IPS-18a (cell line): ENCODE measurements around the gene PTBP1.

Experiments
- H3K27ac ChIP-seq: one replicate; pipeline ENCODE4 v1.5.1; 2013; ENCODE audit warnings: low read length
- H3K27me3 ChIP-seq: one replicate; pipeline ENCODE4 v1.6.1; 2013; ENCODE audit warnings: mild to moderate bottlenecking, low read length; ENCODE audit not compliant: control insufficient read depth, insufficient read depth
- H3K36me3 ChIP-seq: one replicate; pipeline ENCODE4 v1.6.1; 2013; ENCODE audit warnings: low read depth, low read length; ENCODE audit not compliant: control insufficient read depth
- H3K4me1 ChIP-seq: one replicate; pipeline ENCODE4 v1.6.1; 2013; ENCODE audit warnings: low read depth, low read length; ENCODE audit not compliant: control insufficient read depth
- H3K4me3 ChIP-seq: one replicate; pipeline ENCODE4 v1.5.1; 2013; ENCODE audit warnings: low read length
- H3K9ac ChIP-seq: one replicate; pipeline ENCODE4 v1.6.1; 2013; ENCODE audit warnings: mild to moderate bottlenecking, low read length, moderate library complexity
- H3K9me3 ChIP-seq: one replicate; pipeline ENCODE4 v1.6.1; 2013; ENCODE audit warnings: low read depth, low read length; ENCODE audit not compliant: control insufficient read depth

The PTBP1 gene

DNA sequence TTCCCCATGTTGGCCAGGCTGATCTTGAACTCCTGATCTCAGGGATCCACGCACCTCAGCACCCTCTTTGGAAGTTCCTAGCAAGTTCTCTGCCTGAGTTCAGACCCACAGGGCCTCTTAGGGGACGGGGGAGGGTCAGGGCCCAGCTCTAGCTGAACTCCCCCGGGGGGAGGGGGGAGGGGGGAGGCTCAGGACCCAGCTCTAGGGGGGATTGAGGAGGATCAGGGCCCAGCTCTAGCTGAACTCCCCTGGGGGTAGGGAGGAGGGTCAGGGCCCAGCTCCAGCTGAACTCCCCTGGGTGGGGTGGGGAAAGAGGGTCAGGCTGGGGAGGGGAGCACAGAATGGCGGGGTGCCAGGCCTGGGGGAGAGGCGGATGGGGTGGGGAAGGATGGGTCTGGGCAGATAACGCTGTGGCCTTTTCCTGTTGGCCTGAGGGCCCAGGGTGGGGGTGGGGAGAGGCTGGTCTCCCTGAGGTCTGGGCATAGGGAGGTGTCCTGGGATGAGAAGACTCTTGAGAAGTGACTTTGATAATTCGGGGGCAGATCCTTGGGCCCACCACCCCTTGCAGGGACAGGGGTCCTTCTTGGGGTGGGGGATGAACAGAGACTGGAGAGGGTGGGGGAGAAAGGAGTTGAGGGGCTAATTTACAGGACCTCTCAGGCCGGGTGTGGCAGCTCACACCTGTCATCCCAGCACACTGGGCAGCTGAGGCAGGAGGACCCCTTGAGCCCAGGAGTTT lies 5.5 kb upstream of the PTBP1 start:
- Histone ChIP-seq H3K27ac (no peak overlapping the region), H3K36me3 (no peaks in the 10 kb centered on the region), H3K4me3 (no peak overlapping the region), H3K27me3 (no peaks in the 10 kb centered on the region), H3K4me1 (peaks cover 13% of the 10 kb centered on the region), H3K9me3 (no peaks in the 10 kb centered on the region), H3K9ac (no peak overlapping the region)

DNA sequence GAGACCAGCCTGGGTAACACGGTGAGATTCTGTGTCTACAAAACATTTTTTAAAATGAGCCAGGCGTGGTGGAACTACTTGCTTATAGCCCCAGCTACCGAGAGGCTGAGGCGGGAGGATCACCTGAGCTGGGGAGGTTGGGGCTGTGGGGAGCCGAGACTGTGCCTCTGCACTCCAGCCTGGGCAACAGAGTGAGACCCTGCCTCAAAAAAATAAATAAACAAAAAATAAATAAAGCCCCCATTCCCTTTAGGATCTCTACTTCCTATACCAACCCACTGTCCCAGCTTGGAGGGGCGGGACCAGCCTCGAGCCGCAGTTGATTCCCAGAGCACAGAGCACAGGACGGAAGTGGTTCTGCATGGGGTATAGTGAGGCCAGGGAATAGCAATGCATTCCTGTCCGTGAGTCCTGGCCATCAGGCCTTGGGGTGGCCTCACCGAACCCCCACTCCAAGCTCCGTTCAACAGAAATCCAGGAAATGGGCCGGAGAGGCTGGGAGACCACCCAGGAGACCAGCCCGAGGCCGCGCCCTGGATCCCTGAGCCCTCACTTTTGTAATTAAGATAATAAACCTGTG lies 4.9 kb upstream of the PTBP1 start:
- no peak overlapping the region for H3K27ac ChIP-seq
- H3K9ac ChIP-seq: no peak overlapping the region
- H3K9me3 ChIP-seq: no peaks in the 10 kb centered on the region
- H3K4me1 ChIP-seq: peaks cover 13% of the 10 kb centered on the region
- no peak overlapping the region for H3K4me3 ChIP-seq
- no peaks in the 10 kb centered on the region for H3K36me3 ChIP-seq
- no peaks in the 10 kb centered on the region for H3K27me3 ChIP-seq

DNA sequence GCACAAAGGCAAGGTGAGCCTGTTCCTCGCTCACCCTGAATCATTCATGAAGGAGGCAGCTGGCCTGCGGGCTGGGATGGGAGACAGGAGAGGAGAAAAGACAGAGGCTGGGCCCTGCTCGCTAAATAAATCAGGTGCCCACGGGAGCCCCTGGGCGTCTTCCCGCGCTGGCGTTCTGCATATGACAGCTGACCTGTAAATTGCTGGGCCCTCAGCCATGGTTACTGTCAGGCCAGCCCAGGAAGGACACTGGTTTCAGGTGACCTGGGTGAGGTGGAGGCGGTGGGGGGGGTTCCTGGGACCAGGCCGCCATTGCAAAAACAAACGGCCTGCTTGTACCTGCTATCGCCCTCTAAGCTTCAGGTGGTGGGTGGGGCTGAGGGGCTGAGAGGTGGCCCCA lies 3.4 kb upstream of the PTBP1 start:
- Histone ChIP-seq H3K27me3 (no peaks in the 10 kb centered on the region), H3K9ac (no peak overlapping the region), H3K27ac (no peak overlapping the region)

DNA sequence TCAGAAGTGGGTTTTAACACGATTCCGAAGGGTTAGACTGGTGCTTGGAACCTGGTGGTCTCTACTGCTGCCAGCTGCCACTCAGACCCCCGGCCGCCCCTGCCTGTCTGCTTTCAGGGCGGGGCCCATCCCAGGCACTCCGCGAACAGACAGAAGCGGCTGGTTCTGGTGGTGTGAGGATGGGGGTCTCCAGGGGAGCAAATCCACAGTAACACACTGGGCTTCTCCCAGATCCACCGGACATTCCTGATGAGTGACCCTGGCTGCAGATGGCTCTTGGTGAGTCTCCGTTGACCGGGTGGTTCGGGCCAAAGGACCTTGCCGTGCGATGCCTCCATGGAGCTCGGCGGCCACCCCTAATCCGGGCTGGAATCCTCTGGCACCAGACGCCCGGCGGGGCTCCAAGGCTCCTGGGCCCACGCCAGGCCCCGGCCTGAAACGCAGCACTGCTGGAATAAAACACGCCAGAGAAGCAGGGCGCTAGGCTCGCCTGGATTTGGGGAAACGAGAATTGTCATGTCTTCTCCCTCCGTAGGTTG lies 2.1 kb upstream of the PTBP1 start:
- Histone ChIP-seq H3K36me3 (peaks cover 10% of the 10 kb centered on the region), H3K4me1 (peaks cover 6% of the 10 kb centered on the region), H3K27me3 (no peaks in the 10 kb centered on the region), H3K9ac (no peak overlapping the region), H3K4me3 (no peak overlapping the region), H3K27ac (no peak overlapping the region), H3K9me3 (no peaks in the 10 kb centered on the region)

More for the DNA sequence above, 3.4 kb upstream of the PTBP1 start:
- Histone ChIP-seq H3K9me3 (no peaks in the 10 kb centered on the region), H3K36me3 (no peaks in the 10 kb centered on the region), H3K4me1 (peaks cover 10% of the 10 kb centered on the region), H3K4me3 (no peak overlapping the region)

DNA sequence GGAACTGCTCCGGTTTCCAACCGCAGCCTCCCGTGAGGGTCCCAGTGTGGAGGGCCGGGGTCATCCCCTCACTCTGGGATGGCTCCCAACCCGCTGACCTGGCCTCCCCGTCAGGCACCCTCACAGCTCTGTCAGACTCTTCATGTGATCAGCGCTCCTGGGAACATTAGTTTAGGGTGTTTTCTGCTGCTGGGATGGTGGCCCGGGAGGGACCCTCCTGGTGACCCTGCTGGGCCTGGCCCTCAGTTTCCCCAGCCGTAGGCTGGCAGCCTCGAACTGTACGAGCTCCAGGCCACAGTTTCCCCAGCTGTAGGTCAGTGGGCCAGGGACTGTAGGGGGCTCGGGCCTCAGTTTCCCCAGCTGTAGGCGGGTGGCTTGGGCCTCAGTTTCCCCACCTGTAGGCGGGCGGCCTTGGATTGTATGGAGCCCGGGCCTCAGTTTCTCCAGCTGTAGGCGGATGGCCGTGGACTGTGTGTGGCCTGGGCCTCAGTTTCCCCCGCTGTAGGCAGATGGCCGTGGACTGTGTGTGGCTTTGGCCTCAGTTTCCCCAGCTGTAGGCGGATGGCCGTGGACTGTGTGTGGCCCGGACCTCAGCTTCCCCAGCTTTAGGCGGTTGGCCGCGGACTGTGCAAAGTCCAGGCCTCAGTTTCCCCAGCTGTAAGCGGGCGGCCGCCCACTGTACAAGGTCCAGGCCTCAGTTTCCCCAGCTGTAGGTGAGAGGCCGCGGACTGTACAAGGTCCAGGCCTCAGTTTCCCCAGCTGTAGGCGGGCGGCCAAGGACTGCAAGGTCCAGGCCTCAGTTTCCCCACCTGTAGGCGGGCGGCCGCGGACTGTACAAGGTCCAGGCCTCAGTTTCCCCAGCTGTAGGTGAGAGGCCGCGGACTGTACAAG lies 1.3 kb upstream of the PTBP1 start:
- H3K36me3 ChIP-seq: peaks cover 17% of the 10 kb centered on the region
- no peak overlapping the region for H3K9ac ChIP-seq
- H3K27ac ChIP-seq: no peak overlapping the region
- H3K9me3 ChIP-seq: no peaks in the 10 kb centered on the region
- H3K4me1 ChIP-seq: peaks cover 10% of the 10 kb centered on the region
- peak overlapping the region; percentile 61 for H3K4me3 ChIP-seq
- no peaks in the 10 kb centered on the region for H3K27me3 ChIP-seq

DNA sequence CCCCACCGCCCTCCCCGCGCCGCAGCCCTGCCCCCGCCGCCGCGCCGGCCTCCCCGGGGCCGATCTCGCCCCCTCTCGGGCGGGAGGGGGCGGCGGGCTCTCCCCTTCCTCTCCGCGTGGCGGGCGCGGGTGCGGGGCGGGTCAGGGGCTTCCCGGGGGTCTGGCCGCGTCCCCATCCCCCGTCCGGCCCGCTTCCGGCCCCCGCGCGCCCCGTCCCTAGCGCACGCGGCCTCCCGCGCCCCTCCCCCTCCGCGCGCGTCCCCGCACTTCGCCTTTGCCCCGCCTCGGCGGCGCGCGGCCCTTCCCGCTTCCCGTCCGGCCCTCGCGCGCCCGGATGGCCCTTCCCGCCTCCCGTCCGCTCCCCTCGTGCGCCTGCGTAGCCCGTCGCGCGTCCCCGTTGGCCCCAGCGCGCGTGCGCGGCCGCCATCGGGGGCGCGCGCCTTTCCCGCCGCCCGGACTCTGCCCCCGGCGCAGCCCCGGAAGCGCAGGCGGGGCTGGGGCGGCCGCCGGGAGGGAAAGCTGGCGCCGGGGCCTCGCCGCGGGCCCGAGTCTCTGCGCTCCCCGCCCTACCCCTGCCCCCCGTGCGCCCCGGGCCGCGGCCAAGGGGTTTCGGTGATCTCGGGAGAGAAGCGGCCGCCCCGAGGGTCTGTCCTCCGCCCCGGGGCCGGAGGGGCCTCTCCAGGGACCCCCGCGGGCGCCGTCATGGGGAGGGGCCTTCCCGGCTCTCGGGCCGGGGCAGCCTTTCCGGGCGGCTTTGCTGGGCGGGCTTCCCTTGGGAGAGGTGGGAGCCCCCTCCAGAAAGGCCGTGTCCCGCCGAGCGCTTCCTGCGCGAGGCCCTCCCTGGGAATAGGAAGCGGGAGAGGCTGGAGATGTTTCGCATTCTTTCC lies 519 bp downstream of the PTBP1 start:
- no peaks in the 10 kb centered on the region for H3K27me3 ChIP-seq
- no peak overlapping the region for H3K27ac ChIP-seq
- H3K9ac ChIP-seq: peak overlapping the region; percentile 89
- peaks cover 30% of the 10 kb centered on the region for H3K36me3 ChIP-seq
- H3K9me3 ChIP-seq: no peaks in the 10 kb centered on the region
- H3K4me1 ChIP-seq: peaks cover 13% of the 10 kb centered on the region
- peak overlapping the region; percentile 68 for H3K4me3 ChIP-seq

DNA sequence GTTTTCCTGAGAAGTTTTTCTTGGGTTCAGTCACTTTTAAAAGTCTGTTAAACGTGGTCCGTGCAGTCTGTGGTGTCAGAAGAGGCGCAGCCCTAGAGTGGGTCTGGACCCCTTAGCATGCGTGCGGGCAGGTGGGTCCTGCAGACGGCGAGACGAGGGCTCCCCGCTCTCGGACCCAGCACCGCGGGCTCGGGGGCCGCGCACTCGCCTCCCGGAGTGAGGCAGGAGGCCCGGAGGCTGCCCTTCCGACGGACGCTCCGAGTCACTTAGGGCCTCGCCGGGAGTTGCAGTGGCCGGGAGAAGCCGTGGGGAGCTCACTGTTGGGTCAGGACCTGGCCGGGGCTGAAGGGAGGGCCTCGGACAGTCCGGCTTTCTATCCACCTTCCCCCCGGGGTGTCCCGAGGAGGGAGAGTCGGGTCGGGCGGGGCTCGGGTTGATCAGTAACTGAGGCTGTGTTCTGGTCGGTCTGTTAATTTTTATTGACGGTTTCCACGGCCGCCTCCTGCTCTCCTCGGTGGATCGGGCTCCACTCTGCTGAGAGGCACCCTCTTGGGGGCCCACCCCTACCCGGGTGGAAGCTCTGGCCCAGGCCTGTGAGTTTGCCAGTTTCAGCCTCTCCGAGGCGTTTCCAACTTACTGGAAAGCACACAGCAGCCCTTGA lies 1.3 kb downstream of the PTBP1 start:
- Histone ChIP-seq H3K27me3 (no peaks in the 10 kb centered on the region), H3K27ac (peak overlapping the region; percentile 67), H3K36me3 (peaks cover 37% of the 10 kb centered on the region), H3K4me3 (peak overlapping the region; percentile 68), H3K4me1 (peaks cover 13% of the 10 kb centered on the region), H3K9me3 (no peaks in the 10 kb centered on the region), H3K9ac (peak overlapping the region; percentile 89)

DNA sequence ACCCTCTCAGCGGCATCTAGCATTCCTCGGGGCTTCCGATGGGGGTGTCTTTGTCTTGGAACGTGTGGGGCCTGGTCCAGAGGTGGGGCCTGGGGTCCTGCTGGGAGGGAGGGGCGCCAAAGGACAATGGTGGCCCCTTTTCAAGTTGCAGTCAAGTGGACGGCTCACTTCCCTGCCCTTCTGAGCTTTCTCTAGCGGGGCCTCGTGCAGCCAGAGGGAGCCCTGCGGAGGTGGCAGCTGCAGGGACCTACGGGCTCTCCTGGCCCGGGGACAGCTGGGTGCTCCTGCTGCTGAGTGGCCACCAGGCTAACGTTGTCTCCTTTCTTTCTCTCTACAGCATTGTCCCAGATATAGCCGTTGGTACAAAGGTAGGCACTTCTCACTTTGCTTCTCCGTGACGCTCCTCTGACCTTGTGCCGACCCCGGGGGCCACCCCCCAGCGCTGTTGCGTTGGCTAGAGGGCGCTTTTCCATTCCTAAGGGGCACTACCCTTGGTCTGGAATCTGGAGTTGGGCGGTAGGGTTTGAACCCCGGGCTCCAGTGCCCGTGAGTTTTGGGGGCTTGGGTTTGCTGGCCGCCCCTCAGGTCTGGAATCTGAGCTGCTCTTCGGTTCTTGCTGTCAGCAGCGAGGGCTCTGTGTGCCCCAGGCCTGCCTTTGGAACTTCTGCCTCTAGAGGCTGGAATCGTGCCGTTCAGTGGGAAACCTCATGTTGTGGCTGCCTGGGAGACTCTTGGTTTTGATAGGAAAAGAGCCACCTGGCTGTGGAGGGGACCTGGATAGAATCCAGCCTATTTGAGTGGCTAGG lies 2.0 kb downstream of the PTBP1 start:
- H3K36me3 ChIP-seq: peaks cover 44% of the 10 kb centered on the region
- H3K9me3 ChIP-seq: no peaks in the 10 kb centered on the region
- peaks cover 13% of the 10 kb centered on the region for H3K4me1 ChIP-seq
- H3K27ac ChIP-seq: peak overlapping the region; percentile 67
- H3K4me3 ChIP-seq: peak overlapping the region; percentile 68
- peak overlapping the region; percentile 89 for H3K9ac ChIP-seq
- no peaks in the 10 kb centered on the region for H3K27me3 ChIP-seq

DNA sequence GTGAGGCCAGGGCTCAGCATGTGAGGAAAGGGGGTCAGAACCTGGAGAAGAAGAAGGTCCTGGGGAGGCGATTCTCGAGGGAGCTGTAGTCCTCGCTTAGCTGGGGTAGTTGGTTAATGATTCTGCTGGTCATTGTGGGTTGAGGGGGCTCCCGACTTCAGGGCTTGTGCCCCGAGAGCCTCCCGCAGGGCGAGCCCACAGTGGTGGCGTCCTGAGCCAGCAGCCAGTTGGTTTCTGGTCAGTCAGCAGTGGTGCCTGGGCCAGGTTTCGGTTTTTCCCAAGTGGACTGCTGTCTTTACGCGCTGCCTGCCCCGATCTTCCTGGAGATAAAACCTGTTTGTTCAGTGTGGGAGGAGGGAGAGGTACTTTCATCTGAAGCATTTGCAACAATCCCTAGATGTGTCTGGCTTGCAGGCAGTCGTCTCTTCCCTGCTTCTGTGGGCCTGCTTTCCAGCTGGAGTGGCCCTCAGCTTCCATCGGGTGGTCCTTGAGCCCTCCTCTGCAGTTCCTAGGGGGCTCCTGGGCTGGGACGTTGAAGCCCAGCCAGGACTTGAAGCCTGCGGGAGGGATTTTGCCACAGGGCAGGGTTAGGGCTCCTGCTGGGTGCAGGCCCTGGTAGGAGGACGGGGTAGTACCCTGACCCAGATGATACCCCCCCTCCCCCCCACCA lies 3.2 kb downstream of the PTBP1 start:
- peaks cover 57% of the 10 kb centered on the region for H3K36me3 ChIP-seq

More for the DNA sequence above, 3.2 kb downstream of the PTBP1 start:
- H3K27ac ChIP-seq: no peak overlapping the region
- peaks cover 13% of the 10 kb centered on the region for H3K4me1 ChIP-seq
- no peaks in the 10 kb centered on the region for H3K9me3 ChIP-seq
- peak overlapping the region; percentile 27 for H3K4me3 ChIP-seq
- H3K9ac ChIP-seq: no peak overlapping the region
- no peaks in the 10 kb centered on the region for H3K27me3 ChIP-seq
